Breast epithelium (tissue), 3 donors: ENCODE data around the gene TMEM169.

Source experiments
- CTCF ChIP-seq, 3 donors: fragments of 450-650 bp; IDR thresholded peaks; one replicate each; pipeline ENCODE4 v1.5.1; 2016 to 2017; ENCODE audit warnings: antibody characterized with exemption in 3 of 3, mild to moderate bottlenecking in 3 of 3, moderate library complexity in 3 of 3
- POLR2A ChIP-seq: fragments of 450-650 bp; IDR thresholded peaks from one replicate; pipeline ENCODE4 v1.6.1; 2016; ENCODE audit warnings: antibody characterized with exemption, mild to moderate bottlenecking, moderate library complexity
- POLR2AphosphoS5 ChIP-seq, 3 donors: sonication (generic); formaldehyde crosslinking; IDR thresholded peaks; one replicate each; pipeline ENCODE4 v1.6.1; 2017; ENCODE audit warnings: antibody characterized with exemption in 3 of 3

- TF ChIP-seq CTCF (IDR thresholded peaks at IDR 0.05) (no peak), POLR2AphosphoS5 (IDR thresholded peaks at IDR 0.05) (no peak), POLR2A (no peak)
Measured at GRCh38 chr2:216074380-216074779, 7.3 kb upstream of the TMEM169 start.
